Measurements from ENCODE around the gene CRISP1.
"Not testable (repeated sequence)": the region's sequence is repeated elsewhere in the genome, so short reads cannot be mapped to it uniquely, and the experiment has no call there.

Gene CRISP1, protein sequence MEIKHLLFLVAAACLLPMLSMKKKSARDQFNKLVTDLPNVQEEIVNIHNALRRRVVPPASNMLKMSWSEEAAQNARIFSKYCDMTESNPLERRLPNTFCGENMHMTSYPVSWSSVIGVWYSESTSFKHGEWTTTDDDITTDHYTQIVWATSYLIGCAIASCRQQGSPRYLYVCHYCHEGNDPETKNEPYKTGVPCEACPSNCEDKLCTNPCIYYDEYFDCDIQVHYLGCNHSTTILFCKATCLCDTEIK

DNA sequence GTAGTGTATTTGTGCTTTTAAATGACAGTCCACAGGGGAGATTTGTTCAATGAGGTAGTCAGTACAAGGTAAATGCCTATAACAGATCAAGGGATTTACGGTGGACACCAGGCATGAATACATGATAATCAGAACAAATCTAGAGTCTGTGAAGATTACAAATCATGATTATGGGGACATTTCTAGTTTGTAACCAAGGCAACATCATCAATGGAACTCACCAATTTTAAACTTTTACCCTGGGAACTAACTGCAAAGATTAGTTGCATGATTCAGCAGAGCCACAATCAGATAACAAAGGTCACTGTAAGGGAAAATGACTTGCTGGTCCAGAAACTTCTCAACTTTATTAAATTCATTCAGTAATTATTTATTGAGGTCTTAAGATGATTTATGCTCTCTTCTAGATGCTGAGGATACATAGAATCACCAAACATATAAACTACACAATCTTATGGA is at the start of gene CRISP1:
Gene CRISP1 (minus strand): TSS at position 51 of the 459 bp plus-strand sequence. CDS start 9,135 bp downstream, outside the sequence.
- no peak for DNase-seq (ENCODE audit: low read depth, low spot score)

DNA sequence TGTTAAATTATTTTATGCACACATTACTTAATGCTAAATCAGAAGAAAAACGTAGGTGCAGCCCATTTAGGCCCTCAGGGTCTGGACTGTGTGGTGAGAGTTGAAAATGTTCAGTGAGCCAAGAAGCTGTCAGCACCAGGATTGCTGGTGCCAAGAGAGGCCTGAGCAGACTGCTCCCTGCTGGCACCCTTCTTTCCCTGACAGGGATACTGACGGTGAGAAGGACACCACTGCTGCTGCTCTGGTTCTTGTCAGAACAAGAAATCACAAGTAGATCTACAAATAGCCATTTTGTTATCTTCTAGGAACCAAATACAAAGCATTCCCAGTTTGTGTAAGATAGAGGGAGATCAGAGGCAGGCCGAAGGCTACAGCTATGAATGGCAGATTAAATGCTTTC is 48.7 kb upstream of the CRISP1 start:
- no peak for DNase-seq (ENCODE audit: low read depth, low spot score)

DNA sequence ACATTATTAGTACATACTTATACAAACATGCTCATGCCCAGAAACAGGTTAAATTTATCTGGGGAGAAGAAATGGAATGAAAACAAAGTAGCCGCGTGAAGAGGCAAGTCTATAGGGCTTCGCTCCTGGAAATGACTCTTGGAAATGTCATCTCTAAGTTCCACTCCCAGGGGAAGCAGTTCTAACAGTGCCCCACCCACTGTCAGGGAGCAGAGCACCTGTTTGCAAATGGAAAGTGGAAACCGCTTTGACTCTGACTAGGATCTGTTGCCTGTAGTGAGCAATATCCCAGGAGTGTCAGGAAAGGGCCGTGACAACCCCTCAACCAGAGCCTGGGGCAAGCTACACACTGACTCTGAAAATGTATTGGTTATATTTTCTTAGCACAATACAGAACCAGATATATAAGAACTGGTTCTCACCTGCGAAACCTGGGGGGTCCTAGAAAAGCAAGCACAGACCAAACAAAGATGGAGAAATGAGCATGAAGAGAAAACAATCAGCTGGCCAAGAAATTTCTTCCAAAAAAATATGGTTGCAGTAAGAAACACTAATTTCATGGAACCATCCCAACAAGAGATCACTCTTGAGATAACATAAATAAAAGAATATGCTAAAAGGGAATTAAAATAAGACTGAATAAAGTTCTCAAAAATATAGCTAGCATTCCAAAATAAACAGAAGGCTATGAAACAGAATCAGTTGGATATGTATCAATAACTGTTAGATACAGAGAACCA is 47.5 kb upstream of the CRISP1 start:
- no peak for DNase-seq (ENCODE audit: low read depth, low spot score)

DNA sequence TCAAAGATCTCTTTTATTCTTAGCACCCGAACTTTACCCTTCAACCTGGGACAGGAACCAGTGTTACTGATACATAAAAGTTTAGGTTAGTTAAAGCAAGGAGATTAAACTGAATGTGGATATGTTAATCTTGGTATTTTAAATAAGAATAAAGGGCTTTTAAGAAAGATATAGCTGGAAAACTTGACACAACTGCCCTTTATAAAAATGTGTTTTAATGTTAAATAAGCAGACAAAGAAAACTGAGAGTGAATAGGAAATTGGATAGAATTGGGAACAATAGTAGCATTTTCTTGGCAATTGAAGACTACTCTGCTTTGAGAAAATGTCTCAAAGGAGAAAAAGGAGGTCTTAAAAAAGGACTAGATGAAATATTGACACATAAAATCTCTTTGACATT is 45.9 kb upstream of the CRISP1 start:
- no peak for DNase-seq (ENCODE audit: low read depth, low spot score)

DNA sequence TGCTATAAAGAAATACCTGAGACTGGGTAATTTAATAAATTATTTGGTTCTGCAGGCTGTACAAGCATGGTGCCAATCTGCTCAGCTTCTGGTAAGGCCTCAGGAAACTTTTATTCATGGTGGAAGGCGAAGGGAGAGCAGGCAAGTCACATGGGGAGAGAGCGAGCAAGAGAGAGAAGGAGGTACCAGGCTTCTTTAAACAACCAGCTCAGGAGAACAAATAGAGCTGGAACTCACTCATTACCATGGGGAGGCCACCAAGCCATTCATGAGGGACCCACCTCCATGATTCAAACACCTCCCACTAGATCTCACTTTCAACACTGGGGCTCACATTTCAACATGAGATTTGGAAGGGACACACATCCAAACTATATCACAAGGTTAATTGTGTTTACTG is 44.9 kb upstream of the CRISP1 start:
- no peak for DNase-seq (ENCODE audit: low read depth, low spot score)

DNA sequence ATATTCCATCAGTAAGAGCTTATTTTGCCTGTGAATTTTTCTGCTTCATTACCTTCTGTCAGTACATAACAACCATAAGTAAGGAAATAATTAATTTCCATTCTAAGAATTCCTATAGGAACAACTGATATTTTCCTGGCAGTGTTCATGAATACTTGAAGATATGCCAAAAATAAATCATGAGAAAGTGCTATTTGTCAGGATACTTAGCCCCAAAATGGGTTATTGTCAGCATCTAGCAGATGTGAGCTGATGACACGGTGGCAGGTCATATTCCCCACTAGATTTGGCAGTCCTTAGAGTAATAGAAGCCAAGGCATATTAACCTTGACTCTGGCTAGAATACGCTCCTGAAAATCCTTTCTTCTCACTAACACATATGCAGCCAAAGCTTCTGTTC is 43.2 kb upstream of the CRISP1 start:
- no peak for DNase-seq (ENCODE audit: low read depth, low spot score)

DNA sequence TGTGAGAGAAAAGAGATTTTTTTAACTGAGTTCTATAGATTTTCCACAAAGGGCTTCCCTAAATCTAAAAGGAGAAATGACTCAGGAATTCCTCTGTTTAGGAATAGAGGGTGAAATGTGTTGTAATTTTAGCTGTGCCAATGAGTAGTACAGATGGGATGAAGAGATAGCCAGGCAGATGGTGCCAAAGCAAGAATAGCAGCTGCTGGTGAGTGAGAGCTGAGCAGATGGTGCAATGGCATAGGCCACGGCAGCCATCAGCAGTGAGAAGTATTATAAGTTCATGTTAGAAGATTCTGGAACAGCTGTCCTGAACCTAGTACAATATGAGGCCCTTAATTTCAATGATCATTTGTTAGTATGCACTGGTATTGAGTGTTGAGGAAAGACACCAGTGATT is 40.2 kb upstream of the CRISP1 start:
- no peak for DNase-seq (ENCODE audit: low read depth, low spot score)

DNA sequence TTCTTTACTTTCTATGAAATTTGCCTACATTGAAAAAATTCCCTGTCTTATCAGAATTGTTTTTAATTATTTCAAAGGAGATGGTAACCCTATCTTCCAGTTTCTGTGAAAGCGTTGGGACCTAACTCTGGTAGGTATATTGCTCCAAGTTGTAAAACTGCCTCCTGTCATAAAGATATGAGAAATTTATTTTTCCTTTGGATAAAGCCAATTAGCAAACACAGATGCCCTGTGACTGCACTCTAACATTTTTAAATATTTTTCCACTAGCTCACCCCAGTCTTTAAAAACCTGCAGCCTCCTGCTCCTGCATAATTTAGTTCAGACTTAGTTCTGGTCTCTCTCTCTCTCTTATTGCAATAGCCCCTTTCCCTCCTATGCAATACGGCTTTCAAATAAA is 39.0 kb upstream of the CRISP1 start:
- no peak for DNase-seq (ENCODE audit: low read depth, low spot score)

DNA sequence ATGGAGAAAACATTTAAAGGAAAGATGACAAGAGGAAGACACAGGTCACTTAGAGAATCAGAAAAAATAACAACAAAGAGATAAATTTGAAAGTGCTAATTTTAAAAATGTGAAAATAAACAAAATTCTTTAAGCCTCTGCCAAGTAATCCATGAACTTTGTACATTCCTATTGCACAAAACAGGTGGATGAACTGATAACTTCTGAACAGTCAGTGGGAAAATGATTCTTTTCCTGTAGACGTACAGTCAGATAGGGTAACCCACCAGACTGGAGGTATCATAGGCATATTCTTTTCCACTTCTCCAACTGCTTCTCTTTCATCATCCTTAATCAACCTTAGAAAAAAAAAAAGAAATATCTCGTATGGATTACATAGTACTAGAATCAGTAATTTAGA is 36.5 kb upstream of the CRISP1 start:
- DNase-seq (ENCODE audit: low read depth, low spot score) = no peak

DNA sequence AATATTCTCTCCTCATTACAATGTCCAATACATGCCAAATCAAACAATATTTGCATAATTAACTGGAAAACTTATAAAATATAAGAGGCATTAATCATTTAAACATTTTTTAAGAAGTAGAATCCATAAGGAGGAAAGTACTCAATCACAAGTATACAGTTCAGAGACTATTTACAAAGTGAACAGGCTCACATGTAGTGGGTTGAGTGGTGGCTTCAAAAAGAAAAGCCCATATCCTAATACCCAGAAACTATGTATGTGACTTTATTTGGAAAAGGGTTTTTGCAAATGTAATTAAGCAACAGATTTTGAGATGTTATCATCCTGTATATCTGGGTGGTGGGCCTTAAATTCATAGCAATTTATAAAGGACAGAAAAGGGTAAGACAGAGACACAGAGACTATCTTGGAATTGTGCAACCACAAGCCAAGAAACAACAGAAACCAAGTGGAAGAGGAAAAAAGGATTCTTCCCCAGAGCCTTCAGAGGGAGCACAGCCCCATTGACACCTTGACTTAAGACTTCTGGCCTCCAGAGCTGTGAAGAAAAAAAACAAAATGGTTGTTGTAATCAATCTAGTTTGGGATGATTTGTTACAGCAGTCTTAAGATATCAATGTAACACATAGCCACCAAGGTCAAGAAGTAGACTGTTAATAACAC is 32.7 kb upstream of the CRISP1 start:
- DNase-seq (ENCODE audit: low read depth, low spot score) = no peak

DNA sequence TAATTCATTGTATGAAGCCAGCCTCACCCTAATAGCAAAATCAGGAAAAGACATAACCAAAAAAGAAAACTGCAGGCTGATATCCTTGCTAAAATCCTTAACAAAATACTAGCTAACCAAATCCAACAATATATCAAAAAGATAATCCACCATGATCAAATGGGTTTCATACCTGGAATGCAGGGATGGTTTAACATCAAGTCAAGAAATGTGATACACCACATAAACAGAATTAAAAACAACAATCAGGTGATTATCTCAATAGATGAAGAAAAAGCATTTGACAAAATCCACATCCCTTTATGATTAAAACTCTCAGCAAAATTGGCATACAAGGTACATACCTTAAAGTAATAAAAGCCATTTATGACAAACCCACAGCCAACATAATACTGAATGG is 29.2 kb upstream of the CRISP1 start:
- not testable (repeated sequence) for DNase-seq (ENCODE audit: low read depth, low spot score)

DNA sequence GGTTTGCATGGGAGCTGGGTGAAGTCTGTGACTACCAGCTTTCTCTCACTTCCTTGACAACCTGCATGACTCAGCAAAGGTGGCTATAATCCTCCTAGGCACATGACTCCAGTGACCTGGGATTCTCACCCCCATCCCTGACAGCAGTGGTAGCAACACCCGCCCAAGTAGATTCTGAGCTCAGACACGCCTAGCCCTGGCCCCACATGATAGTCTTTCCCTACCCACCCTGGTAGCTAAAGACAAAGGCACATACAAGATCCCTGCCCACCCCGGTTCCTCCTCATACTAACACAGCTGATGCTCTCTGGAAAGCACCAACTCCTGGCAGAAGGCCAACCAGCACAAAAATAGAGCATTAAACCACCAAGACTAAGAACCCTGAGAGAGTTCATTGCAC is 25.9 kb upstream of the CRISP1 start:
- no peak for DNase-seq (ENCODE audit: low read depth, low spot score)

DNA sequence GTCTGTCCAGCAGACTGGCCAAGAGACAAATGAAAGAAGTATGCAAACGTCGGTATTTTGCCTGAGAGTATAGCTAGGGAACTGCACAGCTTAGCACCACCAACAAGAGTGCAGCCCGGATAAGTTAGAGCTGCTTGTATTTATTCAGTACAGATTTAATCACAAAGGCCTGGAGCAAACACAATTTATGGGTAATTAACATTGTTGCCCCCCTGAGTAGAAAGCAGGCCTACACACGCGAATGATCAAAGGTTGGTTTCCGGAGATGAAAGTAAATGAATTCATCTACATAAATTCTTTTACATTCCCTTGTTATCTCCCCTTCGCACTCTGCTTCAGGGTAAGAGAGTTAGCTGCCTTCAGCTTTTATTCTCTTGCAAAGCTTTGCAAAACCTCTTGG is 24.7 kb upstream of the CRISP1 start:
- no peak for DNase-seq (ENCODE audit: low read depth, low spot score)

DNA sequence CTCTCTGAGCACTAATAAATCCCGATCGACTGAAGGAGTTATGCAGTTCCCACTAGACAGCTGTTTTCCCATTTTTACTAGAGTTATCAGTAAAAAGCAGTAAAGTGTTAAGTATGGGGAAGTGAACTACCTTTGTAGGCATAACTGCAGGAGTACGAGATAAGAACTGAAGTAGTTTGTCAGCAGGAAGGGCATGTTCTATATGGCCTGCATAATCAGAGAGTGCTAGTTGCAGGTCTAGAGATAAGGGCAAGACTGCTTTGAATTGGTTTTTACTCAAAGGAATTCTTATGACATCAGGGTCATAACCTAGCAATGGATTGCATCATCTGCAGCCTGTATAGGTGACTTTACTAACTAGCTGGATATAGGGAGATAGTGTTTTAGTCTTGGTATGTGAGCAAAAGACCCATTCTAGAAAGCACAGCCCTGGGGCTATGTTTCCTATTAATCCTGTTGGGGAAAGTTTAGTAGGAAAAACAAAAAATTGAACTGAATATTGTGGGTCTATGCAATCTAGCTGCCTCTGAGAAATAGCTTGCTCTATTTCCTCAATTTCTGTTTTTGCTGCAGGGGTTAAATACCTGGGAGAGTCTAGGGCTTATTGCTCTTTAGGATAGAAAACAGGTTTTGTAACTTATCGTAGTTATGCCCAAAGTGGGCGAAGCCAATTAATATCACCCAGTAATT is 22.6 kb upstream of the CRISP1 start:
- no peak for DNase-seq (ENCODE audit: low read depth, low spot score)

DNA sequence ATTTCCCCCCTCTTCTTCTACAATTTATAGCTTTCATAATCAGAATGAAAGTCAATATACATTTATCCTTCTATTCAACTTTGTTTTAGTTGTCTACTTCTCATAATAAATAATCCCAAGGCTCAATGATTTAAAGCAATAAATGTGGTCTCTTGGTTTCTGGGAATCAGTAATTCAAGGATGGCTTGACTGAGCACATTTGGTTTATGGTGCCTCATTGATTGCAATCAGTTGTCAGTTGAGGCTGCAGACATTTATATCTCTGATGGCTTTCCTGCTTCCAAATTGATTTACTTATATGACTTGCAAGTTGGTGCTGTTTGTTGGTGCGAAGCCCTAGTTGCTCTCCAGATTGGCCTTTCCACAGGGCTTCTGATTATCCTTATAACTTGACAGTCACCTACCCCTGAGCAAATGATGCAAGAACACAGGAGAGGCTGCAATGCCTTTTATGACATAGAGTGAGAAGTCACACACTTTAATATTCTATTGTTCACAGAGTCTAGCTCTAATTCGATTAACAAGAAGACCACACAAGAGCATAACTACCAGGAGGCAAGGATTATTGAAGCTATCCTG is 2.7 kb upstream of the CRISP1 start:
- no peak for DNase-seq (ENCODE audit: low read depth, low spot score)

DNA sequence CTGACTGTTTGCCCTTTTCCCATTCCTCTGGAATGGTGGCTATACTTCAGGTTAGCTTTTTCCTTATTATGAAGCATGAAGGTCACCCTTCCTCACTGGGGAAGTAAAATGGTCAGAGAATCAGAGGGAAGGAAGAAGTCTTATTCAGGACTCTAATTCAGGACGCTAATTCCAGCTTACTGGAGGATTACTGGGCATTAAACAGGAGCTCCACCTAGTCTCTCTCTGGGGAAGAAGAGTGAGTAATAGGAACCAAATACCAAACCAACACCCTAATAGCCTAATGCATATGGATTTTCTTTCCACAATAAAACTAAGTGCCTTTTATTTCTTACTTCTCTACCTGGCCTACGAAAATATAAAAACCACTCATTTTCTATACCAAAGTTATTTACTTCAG is 10.1 kb downstream of the CRISP1 start:
- DNase-seq (ENCODE audit: low read depth, low spot score) = no peak

DNA sequence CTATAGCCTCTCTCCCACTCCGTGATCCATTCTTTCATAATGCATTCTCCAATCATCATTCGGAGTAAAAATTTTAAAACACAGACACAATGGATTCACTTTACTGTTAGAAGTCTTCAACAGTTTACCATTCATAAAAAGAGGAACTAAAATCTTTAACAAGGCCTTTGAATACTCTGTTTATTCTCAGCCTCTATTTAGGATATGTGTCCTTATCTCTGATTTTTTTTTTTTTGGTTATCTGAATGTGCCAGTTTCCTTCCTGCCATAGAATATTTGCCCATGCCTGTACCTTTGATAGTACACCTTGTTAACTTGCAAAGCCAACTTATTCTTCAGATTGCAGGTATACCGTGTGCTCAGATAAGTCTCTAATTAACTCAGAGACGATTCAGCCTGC is 11.1 kb downstream of the CRISP1 start:
- no peak for DNase-seq (ENCODE audit: low read depth, low spot score)

DNA sequence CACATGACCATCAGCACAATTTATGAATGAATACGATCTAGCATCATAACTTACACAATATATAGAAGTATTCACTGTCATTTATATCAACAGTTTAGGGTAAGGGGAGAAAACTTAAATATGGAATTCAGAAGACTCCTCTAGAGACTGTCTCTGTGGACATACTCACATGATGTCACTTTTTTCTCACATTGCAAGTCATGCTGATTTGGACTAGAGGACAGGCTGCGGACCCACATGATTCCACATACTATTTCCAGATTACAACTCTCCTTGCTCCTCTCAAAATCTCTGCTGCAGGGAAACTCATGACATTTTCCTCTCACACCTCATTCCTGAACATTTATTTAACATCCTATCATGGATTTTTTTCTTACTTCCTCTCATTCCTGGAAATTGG is 13.4 kb downstream of the CRISP1 start:
- no peak for DNase-seq (ENCODE audit: low read depth, low spot score)

DNA sequence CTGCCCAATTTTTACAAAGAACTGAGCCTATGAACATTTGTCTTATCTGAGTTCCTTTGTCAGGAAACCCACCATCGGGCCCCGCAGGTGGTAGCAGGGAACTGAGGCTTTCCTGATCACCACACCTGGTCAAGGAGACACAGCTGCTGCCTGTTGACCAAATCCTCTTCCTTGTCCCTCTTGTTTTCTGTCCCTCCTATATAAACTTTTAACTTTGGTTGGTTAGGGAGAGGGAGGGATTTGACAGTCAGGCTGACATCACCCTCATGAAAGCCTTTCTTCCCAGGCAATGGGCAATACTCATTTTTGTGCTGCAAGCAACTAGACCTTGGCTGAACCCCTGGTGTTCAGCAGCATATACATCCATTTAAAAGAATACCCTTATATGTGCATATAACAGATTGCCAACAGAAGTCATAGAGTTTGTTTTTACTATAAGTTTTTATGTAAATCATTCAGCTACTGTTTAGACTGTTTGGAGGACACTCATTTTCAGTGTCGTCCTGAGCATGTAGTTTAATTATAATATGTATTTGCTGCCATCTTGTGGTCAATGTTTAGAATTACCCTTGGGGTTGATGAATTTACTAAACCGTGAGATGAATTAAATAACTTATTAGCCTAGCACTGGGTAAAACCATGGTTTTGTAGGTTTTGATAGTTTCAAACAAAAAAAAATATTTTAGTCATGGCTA is 17.0 kb downstream of the CRISP1 start:
- peak; percentile 4 for DNase-seq (ENCODE audit: low read depth, low spot score)

DNA sequence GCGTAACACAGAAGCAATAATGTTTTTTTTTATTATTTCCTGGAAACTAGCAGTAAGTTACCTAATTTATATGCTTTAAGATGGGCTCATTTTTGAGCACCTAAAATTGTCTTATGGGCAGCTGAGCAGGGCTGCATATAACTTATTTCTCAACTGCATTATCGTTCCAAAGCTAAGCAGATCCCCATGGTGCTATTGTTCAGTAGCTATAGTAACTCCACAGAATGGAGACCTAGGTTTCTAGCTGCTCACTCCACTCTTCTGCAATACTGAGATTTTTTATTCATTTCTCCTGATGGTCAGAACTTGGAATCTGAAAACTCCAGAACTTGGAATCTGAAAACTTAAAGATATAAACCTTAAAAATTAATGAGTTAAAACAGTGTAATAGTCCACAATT is 18.7 kb downstream of the CRISP1 start:
- DNase-seq (ENCODE audit: low read depth, low spot score) = no peak

DNA sequence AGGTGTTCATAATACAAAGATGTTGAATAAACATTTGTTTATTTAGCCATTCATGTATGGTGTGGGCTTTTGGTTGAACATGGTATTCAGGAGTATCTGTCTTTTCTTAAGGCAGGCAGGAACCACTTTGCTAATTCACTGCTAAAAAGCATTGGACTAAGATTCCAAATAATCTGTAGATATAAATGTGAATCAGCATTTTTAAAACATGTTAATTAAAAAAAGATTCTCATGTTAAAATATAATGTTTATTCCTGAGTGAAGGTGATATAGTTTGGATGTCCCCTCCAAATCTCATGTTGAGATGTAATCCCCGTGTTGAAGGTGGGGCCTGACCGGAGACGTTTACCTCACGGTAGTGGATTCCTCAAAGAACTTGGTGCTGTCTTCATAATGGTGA is 19.3 kb downstream of the CRISP1 start:
- no peak for DNase-seq (ENCODE audit: low read depth, low spot score)
